ENCODE data around the gene TTC7B. TPM values are rescaled to one million over a fixed set of nuclear protein-coding genes. Genes with fewer than 3 reads are reported as not detected.

The TTC7B gene
- total and polyA plus RNA-seq, 2 experiments from 2014 or later: 5.2 to 28.2 TPM

- TF ChIP-seq EZH2phosphoT487 (IDR thresholded peaks at IDR 0.05; ENCODE audit: insufficient read depth, low read depth) (no peak), EZH2 (IDR thresholded peaks at IDR 0.05; ENCODE audit: insufficient read depth, poor library complexity, severe bottlenecking) (no peak)
- no peak overlapping the region for H3K4me3 ChIP-seq
- H3K9me2 ChIP-seq (ENCODE audit: insufficient read depth): no peaks in the 10 kb centered on the region
- H3K79me2 ChIP-seq (ENCODE audit: insufficient read depth): no peaks in the 10 kb centered on the region
- WGBS, 2 experiments (ENCODE audit: low coverage in 1 of 2, low lambda C conversion rate in 2 of 2, missing lambda C conversion rate in 2 of 2): 63 to 70% methylated on average over 7 to 8 of the region's 8 CpGs
- H2AFZ ChIP-seq: no peak overlapping the region
- DNase-seq: no peak
- H3K4me2 ChIP-seq (ENCODE audit: unreplicated experiment): no peak overlapping the region
- H3K27me3 ChIP-seq (replicated peaks; ENCODE audit: insufficient read depth): no peaks in the 10 kb centered on the region
- no peaks in the 10 kb centered on the region for H4K20me1 ChIP-seq (ENCODE audit: insufficient read depth)
- H3F3A ChIP-seq (ENCODE audit: insufficient read depth): no peaks in the 10 kb centered on the region
- H3K9ac ChIP-seq: no peak overlapping the region
- no peaks in the 10 kb centered on the region for H3K36me3 ChIP-seq (ENCODE audit: low read depth)
- no peaks in the 10 kb centered on the region for H3K4me1 ChIP-seq (ENCODE audit: insufficient read depth)
- H3K27ac ChIP-seq: no peak overlapping the region
- H3K9me3 ChIP-seq (ENCODE audit: low read depth): no peaks in the 10 kb centered on the region
- in situ Hi-C loops (cut with MboI): no loop called here
Observed at GRCh38 chr14:90585106-90585505, 231.1 kb downstream of the TTC7B start.

GRCh38 chr14:90583916-90584605, 232.2 kb downstream of the TTC7B start:
- no peaks in the 10 kb centered on the region for H3K27me3 ChIP-seq (replicated peaks; ENCODE audit: insufficient read depth)
- no peak overlapping the region for H3K27ac ChIP-seq
- H3K79me2 ChIP-seq (ENCODE audit: insufficient read depth): no peaks in the 10 kb centered on the region
- H3K36me3 ChIP-seq (ENCODE audit: low read depth): no peaks in the 10 kb centered on the region
- H3K4me3 ChIP-seq: no peak overlapping the region
- no peaks in the 10 kb centered on the region for H3K4me1 ChIP-seq (ENCODE audit: insufficient read depth)
- no peaks in the 10 kb centered on the region for H3K9me3 ChIP-seq (ENCODE audit: low read depth)
- in situ Hi-C loops (cut with MboI): no loop called here
- no peak overlapping the region for H3K9ac ChIP-seq
- no peak overlapping the region for H2AFZ ChIP-seq
- no peaks in the 10 kb centered on the region for H3F3A ChIP-seq (ENCODE audit: insufficient read depth)
- no peaks in the 10 kb centered on the region for H3K9me2 ChIP-seq (ENCODE audit: insufficient read depth)
- no peak for DNase-seq
- no peaks in the 10 kb centered on the region for H4K20me1 ChIP-seq (ENCODE audit: insufficient read depth)
- no peak overlapping the region for H3K4me2 ChIP-seq (ENCODE audit: unreplicated experiment)
- TF ChIP-seq EZH2 (IDR thresholded peaks at IDR 0.05; ENCODE audit: insufficient read depth, poor library complexity, severe bottlenecking): no peak
- TF ChIP-seq EZH2phosphoT487 (IDR thresholded peaks at IDR 0.05; ENCODE audit: insufficient read depth, low read depth): no peak
- WGBS, 2 experiments (ENCODE audit: low coverage in 1 of 2, low lambda C conversion rate in 2 of 2, missing lambda C conversion rate in 2 of 2): 89 to 95% methylated on average over 12 of the region's 12 CpGs

GRCh38 chr14:90583427-90583826, 232.8 kb downstream of the TTC7B start:
- H3K9ac ChIP-seq: no peak overlapping the region
- H3K9me2 ChIP-seq (ENCODE audit: insufficient read depth): no peaks in the 10 kb centered on the region
- H3K9me3 ChIP-seq (ENCODE audit: low read depth): no peaks in the 10 kb centered on the region
- DNase-seq: no peak
- in situ Hi-C loops (cut with MboI): no loop called here
- H3F3A ChIP-seq (ENCODE audit: insufficient read depth): no peaks in the 10 kb centered on the region
- H3K27ac ChIP-seq: no peak overlapping the region
- H3K79me2 ChIP-seq (ENCODE audit: insufficient read depth): no peaks in the 10 kb centered on the region
- no peaks in the 10 kb centered on the region for H3K27me3 ChIP-seq (replicated peaks; ENCODE audit: insufficient read depth)
- 87 to 88% methylated on average over 4 of the region's 4 CpGs for WGBS, 2 experiments (ENCODE audit: low coverage in 1 of 2, low lambda C conversion rate in 2 of 2, missing lambda C conversion rate in 2 of 2)
- no peak overlapping the region for H3K4me3 ChIP-seq
- no peak overlapping the region for H2AFZ ChIP-seq
- no peak overlapping the region for H3K4me2 ChIP-seq (ENCODE audit: unreplicated experiment)
- H3K4me1 ChIP-seq (ENCODE audit: insufficient read depth): no peaks in the 10 kb centered on the region
- TF ChIP-seq EZH2 (IDR thresholded peaks at IDR 0.05; ENCODE audit: insufficient read depth, poor library complexity, severe bottlenecking): no peak
- TF ChIP-seq EZH2phosphoT487 (IDR thresholded peaks at IDR 0.05; ENCODE audit: insufficient read depth, low read depth): no peak
- H4K20me1 ChIP-seq (ENCODE audit: insufficient read depth): no peaks in the 10 kb centered on the region
- H3K36me3 ChIP-seq (ENCODE audit: low read depth): no peaks in the 10 kb centered on the region

- Histone ChIP-seq H4K20me1 (ENCODE audit: insufficient read depth) (no peaks in the 10 kb centered on the region), H3F3A (ENCODE audit: insufficient read depth) (no peaks in the 10 kb centered on the region), H3K27me3 (replicated peaks; ENCODE audit: insufficient read depth) (no peaks in the 10 kb centered on the region), H3K9ac (no peak overlapping the region), H3K36me3 (ENCODE audit: low read depth) (no peaks in the 10 kb centered on the region), H3K4me1 (ENCODE audit: insufficient read depth) (no peaks in the 10 kb centered on the region), H2AFZ (no peak overlapping the region), H3K4me2 (ENCODE audit: unreplicated experiment) (no peak overlapping the region), H3K4me3 (no peak overlapping the region), H3K9me2 (ENCODE audit: insufficient read depth) (no peaks in the 10 kb centered on the region), H3K27ac (no peak overlapping the region), H3K9me3 (ENCODE audit: low read depth) (no peaks in the 10 kb centered on the region), H3K79me2 (ENCODE audit: insufficient read depth) (no peaks in the 10 kb centered on the region)
- TF ChIP-seq EZH2phosphoT487 (IDR thresholded peaks at IDR 0.05; ENCODE audit: insufficient read depth, low read depth) (no peak), EZH2 (IDR thresholded peaks at IDR 0.05; ENCODE audit: insufficient read depth, poor library complexity, severe bottlenecking) (no peak)
- DNase-seq: no peak
- in situ Hi-C loops (cut with MboI): no loop called here
- 91 to 100% methylated on average over 3 of the region's 3 CpGs for WGBS, 2 experiments (ENCODE audit: low coverage in 1 of 2, low lambda C conversion rate in 2 of 2, missing lambda C conversion rate in 2 of 2)
Observed at GRCh38 chr14:90582166-90582565, 234.1 kb downstream of the TTC7B start.
